ENCODE results near the gene ST7. TPM values are rescaled to one million over a fixed set of nuclear protein-coding genes. Genes with fewer than 3 reads are reported as not detected.
A peak's percentile ranks its signal among the peaks of the same experiment; 100 is the strongest.

The ST7 gene
- total RNA-seq, 1 experiment from 2014 or later = 12.9 TPM

- Histone ChIP-seq H2BK5ac (ENCODE audit: insufficient read length, low read length) (no peak overlapping the region), H2BK15ac (ENCODE audit: low read depth, low read length) (no peak overlapping the region), H3K9ac (ENCODE audit: extremely low read depth, insufficient read length, low read length) (no peak overlapping the region), H2BK120ac (ENCODE audit: low read depth, low read length, poor library complexity, severe bottlenecking) (no peak overlapping the region), H2BK12ac (ENCODE audit: insufficient read length, low read depth, low read length) (peak overlapping the region; percentile 4), H3K27me3 (ENCODE audit: insufficient read depth, low read length) (no peaks in the 10 kb centered on the region), H3K4me2 (ENCODE audit: insufficient read depth, insufficient read length, low read length) (no peak overlapping the region), H3K9me3 (ENCODE audit: control insufficient read depth, low read depth, low read length) (no peaks in the 10 kb centered on the region), H3K14ac (ENCODE audit: insufficient read depth, low read length) (no peak overlapping the region), H4K8ac (replicated peaks; ENCODE audit: insufficient read length, low read depth, low read length) (no peak overlapping the region), H3K27ac (ENCODE audit: insufficient read length, low read depth, low read length) (no peak overlapping the region), H3K4ac (ENCODE audit: low read depth, low read length) (no peak overlapping the region), H3T11ph (ENCODE audit: low read length) (no peak overlapping the region), H2AK5ac (ENCODE audit: insufficient read length, low read length) (no peak overlapping the region), H4K91ac (ENCODE audit: insufficient read length, low read depth, low read length) (no peak overlapping the region), H3K79me1 (ENCODE audit: insufficient read depth, low read depth, low read length, poor library complexity, severe bottlenecking) (no peaks in the 10 kb centered on the region), H2BK20ac (ENCODE audit: low read depth, low read length, poor library complexity, severe bottlenecking) (no peak overlapping the region), H3K56ac (ENCODE audit: insufficient read length, low read depth, low read length) (no peak overlapping the region), H2AFZ (ENCODE audit: low read length) (no peak overlapping the region), H3K4me1 (ENCODE audit: insufficient read depth, low read length) (no peaks in the 10 kb centered on the region), H4K5ac (ENCODE audit: insufficient read length, low read depth, low read length) (no peak overlapping the region), H4K20me1 (ENCODE audit: control insufficient read depth, insufficient read depth, insufficient read length) (no peaks in the 10 kb centered on the region), H3K79me2 (ENCODE audit: insufficient read depth, low read length) (peaks cover 5% of the 10 kb centered on the region; the same call in 1 of the 2 replicates), H3K23ac (ENCODE audit: insufficient read length, low read depth, low read length) (no peak overlapping the region), H3K18ac (ENCODE audit: insufficient read length, low read depth, low read length) (no peak overlapping the region), H3K23me2 (ENCODE audit: insufficient read length, low read depth, low read length, poor library complexity, severe bottlenecking) (no peaks in the 10 kb centered on the region)
- WGBS (ENCODE audit: extremely low coverage, insufficient read length, low lambda C conversion rate) = no CpG with 5 or more reads among the region's 5 CpGs
- DNase-seq = no peak
- no peaks in the 10 kb centered on the region for H3K36me3 Mint-ChIP-seq (ENCODE audit: insufficient read depth in 1 of 3, low read depth in 3 of 3)
- no peaks in the 10 kb centered on the region for H3K9me3 Mint-ChIP-seq
- H3K27ac Mint-ChIP-seq = no peak overlapping the region
- no peak for TF ChIP-seq CTCF (conservative IDR thresholded peaks at IDR 0.05)
- H3K4me1 Mint-ChIP-seq = peaks cover 4 to 5% of the 10 kb centered on the region in 2 experiments; a peak in 2 of 4 replicates
- no peaks in the 10 kb centered on the region for H3K27me3 Mint-ChIP-seq (ENCODE audit: low read depth)
- no peak overlapping the region for H3K4me3 Mint-ChIP-seq
Measured at GRCh38 chr7:117090791-117091190, 137.5 kb downstream of the ST7 start.
